Activated naive CD4-positive, alpha-beta T cell treated with anti-CD3 and anti-CD28 coated beads, Interleukin-2, amount 10 ng/mL, durations not matched to agents 7 days and 5 days (primary cell): ENCODE results near the gene SEMA3G.

Experiments
- CTCF ChIA-PET: fragments of 350-600 bp; sonication (Branson Sonifier 250); formaldehyde crosslinking; loops from one replicate; lab custom pipeline; 2021; ENCODE audit warnings: antibody characterized with exemption; lab: Charles Lee
- DNase-seq: peaks from one replicate; pipeline ENCODE4 v3.0.0-alpha.2; 2020
- H3K27ac Mint-ChIP-seq: one replicate; pipeline ENCODE4 v1.8.0; 2021; ENCODE audit warnings: mild to moderate bottlenecking, moderate library complexity, mixed read lengths
- H3K27me3 Mint-ChIP-seq: one replicate; pipeline ENCODE4 v1.8.0; 2021; ENCODE audit warnings: mild to moderate bottlenecking, mixed read lengths
- H3K36me3 Mint-ChIP-seq: one replicate; pipeline ENCODE4 v1.8.0; 2021; ENCODE audit warnings: mixed read lengths
- H3K4me1 Mint-ChIP-seq: one replicate; pipeline ENCODE4 v1.8.0; 2021; ENCODE audit warnings: mixed read lengths
- H3K4me3 Mint-ChIP-seq: one replicate; pipeline ENCODE4 v1.8.0; 2021; ENCODE audit warnings: mild to moderate bottlenecking, moderate library complexity, mixed read lengths
- H3K9me3 Mint-ChIP-seq: one replicate; pipeline ENCODE4 v1.8.0; 2021; ENCODE audit warnings: mixed read lengths

SEMA3G gene

DNA sequence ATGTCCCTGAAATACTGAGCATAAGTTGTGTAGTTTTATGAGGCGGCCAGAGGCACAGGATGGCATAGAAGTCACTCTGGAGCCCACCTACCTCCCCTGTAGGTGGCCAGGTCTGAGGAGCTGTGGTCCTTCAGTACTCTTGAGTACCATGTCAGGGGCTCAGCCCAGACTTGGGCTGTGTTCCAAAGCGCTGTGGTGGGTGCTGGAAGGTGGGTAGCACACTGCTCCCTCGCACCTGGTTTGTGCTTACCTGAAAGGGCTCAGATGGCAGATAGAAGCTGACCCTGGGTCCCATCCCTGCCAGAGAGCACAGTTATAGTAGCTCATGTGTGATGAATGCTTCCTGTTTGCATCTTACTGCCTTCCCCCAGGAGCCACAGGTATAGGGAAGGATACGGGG is 26.0 kb upstream of the SEMA3G start:
- Mint-ChIP-seq H3K36me3 (peaks cover 22% of the 10 kb centered on the region), H3K27me3 (no peaks in the 10 kb centered on the region), H3K9me3 (no peaks in the 10 kb centered on the region), H3K27ac (peak overlapping the region; percentile 7), H3K4me1 (no peaks in the 10 kb centered on the region), H3K4me3 (no peak overlapping the region)
- DNase-seq = no peak
- CTCF ChIA-PET = no interaction called here

GRCh38 chr3:52469001-52469400 is 24.1 kb upstream of the SEMA3G start:
- Mint-ChIP-seq H3K9me3 (no peaks in the 10 kb centered on the region), H3K36me3 (peaks cover 15% of the 10 kb centered on the region), H3K4me3 (no peak overlapping the region), H3K27ac (no peak overlapping the region), H3K27me3 (no peaks in the 10 kb centered on the region), H3K4me1 (no peaks in the 10 kb centered on the region)
- CTCF ChIA-PET = no interaction called here
- DNase-seq = no peak

GRCh38 chr3:52468336-52468735 is 23.4 kb upstream of the SEMA3G start:
- no peak overlapping the region for H3K4me3 Mint-ChIP-seq
- H3K4me1 Mint-ChIP-seq = no peaks in the 10 kb centered on the region
- H3K27ac Mint-ChIP-seq = no peak overlapping the region
- H3K36me3 Mint-ChIP-seq = peaks cover 12% of the 10 kb centered on the region
- CTCF ChIA-PET = interaction anchor here (1.3 kb wide), 1 partner anchor 22 kb away, joined by 5 read pairs; no protein-coding TSS in a partner anchor
- DNase-seq = no peak
- no peaks in the 10 kb centered on the region for H3K9me3 Mint-ChIP-seq
- H3K27me3 Mint-ChIP-seq = no peaks in the 10 kb centered on the region

- no peak overlapping the region for H3K27ac Mint-ChIP-seq
- no peaks in the 10 kb centered on the region for H3K27me3 Mint-ChIP-seq
- peaks cover 3% of the 10 kb centered on the region for H3K4me1 Mint-ChIP-seq
- no peak for DNase-seq
- peaks cover 16% of the 10 kb centered on the region for H3K36me3 Mint-ChIP-seq
- CTCF ChIA-PET = no interaction called here
- H3K9me3 Mint-ChIP-seq = no peaks in the 10 kb centered on the region
- no peak overlapping the region for H3K4me3 Mint-ChIP-seq
Measured at GRCh38 chr3:52463416-52463815, 18.5 kb upstream of the SEMA3G start.

DNA sequence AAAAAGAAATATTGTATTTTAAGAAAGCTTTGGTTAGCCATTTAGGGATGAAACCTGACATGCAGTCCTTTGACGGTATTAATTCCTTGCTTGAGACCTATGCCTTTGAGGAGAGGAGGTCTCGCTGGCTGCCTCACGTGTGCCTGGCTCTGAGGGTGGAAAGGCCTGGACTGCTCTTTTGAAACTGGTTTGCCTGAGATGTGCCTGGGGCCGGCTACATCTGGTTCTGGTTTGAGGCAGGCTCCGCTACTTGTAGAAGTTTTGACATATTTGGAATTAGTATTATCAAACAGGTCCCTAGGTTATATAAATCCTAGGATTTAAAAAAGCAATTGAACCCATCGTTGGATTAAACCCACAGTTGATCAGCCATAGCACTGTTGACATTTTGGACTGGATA is 17.0 kb upstream of the SEMA3G start:
- Mint-ChIP-seq H3K27me3 (no peaks in the 10 kb centered on the region), H3K4me1 (peaks cover 19% of the 10 kb centered on the region), H3K9me3 (no peaks in the 10 kb centered on the region), H3K27ac (no peak overlapping the region), H3K36me3 (peaks cover 29% of the 10 kb centered on the region), H3K4me3 (no peak overlapping the region)
- CTCF ChIA-PET = no interaction called here
- DNase-seq = no peak

- Mint-ChIP-seq H3K27me3 (no peaks in the 10 kb centered on the region), H3K36me3 (peaks cover 32% of the 10 kb centered on the region), H3K9me3 (no peaks in the 10 kb centered on the region), H3K4me3 (no peak overlapping the region), H3K27ac (no peak overlapping the region), H3K4me1 (peaks cover 40% of the 10 kb centered on the region)
- CTCF ChIA-PET = interaction anchor here (1.3 to 4.1 kb wide), 2 partner anchors 12 to 47 kb away, joined by 4 to 25 read pairs; partner anchors contain the start of gene SEMA3G
- DNase-seq = no peak
Measured at GRCh38 chr3:52458770-52459545, 14.1 kb upstream of the SEMA3G start.

- H3K27me3 Mint-ChIP-seq = no peaks in the 10 kb centered on the region
- no peak overlapping the region for H3K4me3 Mint-ChIP-seq
- peaks cover 45% of the 10 kb centered on the region for H3K4me1 Mint-ChIP-seq
- CTCF ChIA-PET = interaction anchor here (1.0 to 4.1 kb wide), 4 partner anchors 11 to 46 kb away, joined by 3 to 25 read pairs (median 4); partner anchors contain the start of gene SEMA3G
- no peaks in the 10 kb centered on the region for H3K9me3 Mint-ChIP-seq
- H3K36me3 Mint-ChIP-seq = peaks cover 30% of the 10 kb centered on the region
- H3K27ac Mint-ChIP-seq = no peak overlapping the region
- no peak for DNase-seq
Measured at GRCh38 chr3:52458031-52458760, 13.3 kb upstream of the SEMA3G start.

- peak overlapping the region; percentile 85 for H3K4me3 Mint-ChIP-seq
- no peaks in the 10 kb centered on the region for H3K9me3 Mint-ChIP-seq
- H3K4me1 Mint-ChIP-seq = peaks cover 42% of the 10 kb centered on the region
- CTCF ChIA-PET = interaction anchor here (1.3 to 4.1 kb wide), 2 partner anchors 10 to 26 kb away, joined by 3 to 25 read pairs; partner anchors contain the start of gene SEMA3G
- peak overlapping the region; percentile 91 for H3K27ac Mint-ChIP-seq
- peaks cover 28% of the 10 kb centered on the region for H3K36me3 Mint-ChIP-seq
- no peaks in the 10 kb centered on the region for H3K27me3 Mint-ChIP-seq
- DNase-seq = no peak
Measured at GRCh38 chr3:52456800-52457183, 11.9 kb upstream of the SEMA3G start.

- no peaks in the 10 kb centered on the region for H3K27me3 Mint-ChIP-seq
- no peak for DNase-seq
- H3K4me1 Mint-ChIP-seq = peaks cover 42% of the 10 kb centered on the region
- no peaks in the 10 kb centered on the region for H3K9me3 Mint-ChIP-seq
- H3K36me3 Mint-ChIP-seq = peaks cover 28% of the 10 kb centered on the region
- peak overlapping the region; percentile 85 for H3K4me3 Mint-ChIP-seq
- peak overlapping the region; percentile 91 for H3K27ac Mint-ChIP-seq
- CTCF ChIA-PET = interaction anchor here (4.1 kb wide), 1 partner anchor 9 kb away, joined by 25 read pairs; the partner anchor contains the start of gene SEMA3G
Measured at GRCh38 chr3:52456169-52456799, 11.4 kb upstream of the SEMA3G start.

DNA sequence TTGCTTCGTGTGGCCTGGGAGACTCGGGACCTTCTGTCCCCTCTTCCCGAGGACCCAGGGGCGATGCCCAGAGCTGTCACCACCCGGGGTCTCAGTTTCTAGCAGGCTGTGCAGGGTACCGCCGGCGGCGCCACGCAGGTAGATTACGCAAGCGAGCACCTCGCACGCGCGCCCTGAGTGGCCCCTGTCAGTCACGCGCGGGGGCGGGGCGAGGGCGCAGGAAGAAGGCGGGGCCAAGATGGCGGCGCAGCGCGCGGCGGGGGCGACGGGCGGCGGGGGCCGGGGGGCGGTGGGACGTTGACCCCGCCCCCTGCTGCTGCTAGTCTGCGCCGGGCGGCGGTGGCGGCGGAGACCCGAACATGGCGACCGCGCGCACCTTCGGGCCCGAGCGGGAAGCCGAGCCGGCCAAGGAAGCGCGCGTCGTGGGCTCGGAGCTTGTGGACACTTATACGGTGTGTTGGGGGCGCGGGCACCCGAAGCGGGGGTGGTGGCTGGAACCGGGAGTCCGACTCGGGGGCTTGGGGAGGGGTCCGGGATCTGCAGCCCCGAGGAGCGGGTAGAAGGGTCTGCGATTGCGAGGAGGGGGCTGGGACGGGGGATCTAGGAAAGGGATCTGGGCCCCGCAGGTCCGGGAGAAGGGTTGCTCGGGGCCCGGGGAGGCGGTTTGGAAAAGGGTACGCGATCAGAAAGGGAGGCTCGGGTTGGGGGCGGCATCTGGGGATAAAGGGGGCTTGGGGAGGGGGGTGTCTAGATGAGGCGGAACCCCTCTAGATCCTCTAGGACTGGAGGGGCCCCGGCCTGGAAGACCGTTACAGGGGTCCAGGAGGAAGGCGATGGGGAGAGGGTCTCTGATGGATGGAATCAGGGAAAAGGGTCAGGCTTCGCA is 10.6 kb upstream of the SEMA3G start, which contains the start of gene NISCH:
NISCH (plus strand) TSS at position 322 of the 886 bp plus-strand sequence; CDS start at position 360, 38 bp downstream.
- H3K36me3 Mint-ChIP-seq = peaks cover 26% of the 10 kb centered on the region
- H3K4me3 Mint-ChIP-seq = peak within 1 kb of the TSS; percentile 85
- H3K27me3 Mint-ChIP-seq = no peaks in the 10 kb centered on the region
- no peaks in the 10 kb centered on the region for H3K9me3 Mint-ChIP-seq
- peak within 1 kb of the TSS; percentile 91 for H3K27ac Mint-ChIP-seq
- DNase-seq = peak; percentile 96
- H3K4me1 Mint-ChIP-seq = peaks cover 42% of the 10 kb centered on the region
- CTCF ChIA-PET = interaction anchor here (4.1 kb wide), 1 partner anchor 8 kb away, joined by 25 read pairs; the partner anchor contains the start of gene SEMA3G

- CTCF ChIA-PET = interaction anchor here (1.9 kb wide), 1 partner anchor 10 kb away, joined by 5 read pairs; the partner anchor contains the start of gene SEMA3G
- Mint-ChIP-seq H3K27me3 (no peaks in the 10 kb centered on the region), H3K4me1 (peaks cover 42% of the 10 kb centered on the region), H3K36me3 (peaks cover 24% of the 10 kb centered on the region), H3K9me3 (no peaks in the 10 kb centered on the region), H3K4me3 (peak overlapping the region; percentile 85), H3K27ac (peak overlapping the region; percentile 91)
- no peak for DNase-seq
Measured at GRCh38 chr3:52454938-52455282, 10.0 kb upstream of the SEMA3G start.

DNA sequence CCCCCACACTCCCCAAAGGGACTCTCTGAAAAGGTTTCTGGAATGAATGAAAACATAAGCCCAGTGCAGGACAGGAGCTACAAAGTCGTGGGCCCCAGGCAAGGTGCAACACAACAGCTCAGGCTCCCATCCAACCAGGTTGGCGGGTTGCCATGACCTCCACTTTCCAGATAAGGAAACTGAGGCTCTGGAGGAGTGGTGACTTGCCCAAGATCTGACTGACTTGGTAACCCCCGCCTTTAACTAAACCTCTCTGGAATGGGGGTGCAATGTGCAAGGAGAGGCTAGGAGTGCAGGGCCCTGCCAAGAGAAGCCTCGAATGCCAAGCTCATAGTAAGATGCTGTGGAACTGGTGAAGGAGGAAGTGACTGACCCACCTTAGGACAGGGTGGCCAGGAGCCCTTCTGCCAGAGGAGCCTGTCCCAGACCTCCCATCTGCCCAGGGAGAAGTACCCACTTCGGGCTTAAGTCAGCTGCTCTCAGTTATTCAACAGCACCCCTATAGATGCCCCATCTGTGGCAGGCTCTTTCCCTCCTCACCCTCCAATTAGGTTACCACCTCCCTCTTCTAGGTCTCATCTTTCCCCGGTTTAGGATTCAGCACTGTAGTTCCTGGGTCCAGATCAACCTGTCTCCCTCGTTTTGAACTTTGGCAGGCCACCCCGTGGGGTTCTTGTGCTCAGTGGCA is 9.5 kb upstream of the SEMA3G start:
- no peak for DNase-seq
- CTCF ChIA-PET = interaction anchor here (1.9 kb wide), 1 partner anchor 9 kb away, joined by 5 read pairs; the partner anchor contains the start of gene SEMA3G
- H3K36me3 Mint-ChIP-seq = peaks cover 24% of the 10 kb centered on the region
- peaks cover 42% of the 10 kb centered on the region for H3K4me1 Mint-ChIP-seq
- no peaks in the 10 kb centered on the region for H3K9me3 Mint-ChIP-seq
- peak overlapping the region; percentile 91 for H3K27ac Mint-ChIP-seq
- no peaks in the 10 kb centered on the region for H3K27me3 Mint-ChIP-seq
- H3K4me3 Mint-ChIP-seq = peak overlapping the region; percentile 85
